Urinary bladder (tissue), 4 donors: ENCODE results near the gene PCSK6. TPM values are rescaled to one million over a fixed set of nuclear protein-coding genes. Genes with fewer than 3 reads are reported as not detected.

Experiments
- DNase-seq: peaks from one replicate; pipeline ENCODE4 v3.0.0-alpha.2; 2015; ENCODE audit errors: extremely low spot score
- H3K27ac ChIP-seq: one replicate; pipeline ENCODE4 v1.5.1; 2013; ENCODE audit warnings: low read depth, mild to moderate bottlenecking, moderate library complexity
- H3K36me3 ChIP-seq: one replicate; pipeline ENCODE4 v1.6.1; 2013; ENCODE audit warnings: mild to moderate bottlenecking, moderate library complexity; ENCODE audit not compliant: insufficient read depth
- H3K4me1 ChIP-seq: one replicate; pipeline ENCODE4 v1.6.1; 2013; ENCODE audit warnings: mild to moderate bottlenecking, moderate library complexity; ENCODE audit not compliant: insufficient read depth
- H3K4me3 ChIP-seq: one replicate; pipeline ENCODE4 v1.5.1; 2013; ENCODE audit warnings: low read depth, low read length
- WGBS: extraction: QIAGEN DNeasy Blood & Tissue Kit; methylation state at CpG from one replicate; pipeline ENCODE4 v1.1.7; 2013; 5-methylcytosine and 5-hydroxymethylcytosine counted together
- polyA plus RNA-seq: library from polyadenylated mRNA; stranded (reverse); fragments of 200-250 nt; gene quantifications from one replicate; pipeline ENCODE4 v1.2.3, GENCODE V29; 2013
- total RNA-seq: library from RNA; depleted of rRNA; stranded (reverse); fragments of >200 nt; gene quantifications from one replicate; pipeline ENCODE4 v1.2.3, GENCODE V29; 2014
- donor health status: healthy with polysubstance abuse.
- donor health status: healthy.

PCSK6 gene
- total and polyA plus RNA-seq, 2 donors, result 2.5 to 14.1 TPM

DNA sequence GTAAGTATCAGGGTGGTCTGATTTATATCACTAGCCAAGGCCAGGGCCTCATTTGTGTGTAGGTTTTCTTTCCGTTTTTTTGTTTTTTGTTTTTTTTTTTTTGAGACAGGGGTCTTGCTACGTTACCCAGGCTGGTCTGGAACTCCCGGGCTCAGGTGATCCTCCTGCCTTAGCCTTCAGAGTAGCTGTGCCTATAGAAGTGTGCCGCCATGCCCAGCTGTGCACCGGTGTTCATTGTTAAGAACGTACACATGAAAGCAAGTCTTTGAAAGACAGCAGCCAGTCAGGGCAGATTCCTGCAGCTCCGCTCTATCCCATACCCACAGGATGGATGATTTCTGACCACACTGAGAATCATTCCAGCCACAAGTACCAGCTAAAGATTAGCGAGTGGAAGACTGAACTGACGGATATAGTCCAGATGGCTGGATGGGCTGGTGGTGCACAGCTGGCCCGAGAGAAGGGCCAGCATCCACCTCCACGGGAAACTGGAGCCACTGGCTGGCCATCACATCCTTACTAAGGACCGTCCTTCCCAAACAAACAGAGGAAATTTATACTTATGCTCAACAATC lies 95.4 kb downstream of the PCSK6 start:
- H3K27ac ChIP-seq, result no peak overlapping the region
- H3K36me3 ChIP-seq, result no peaks in the 10 kb centered on the region
- DNase-seq, result no peak
- WGBS, result 74% methylated on average over 12 of the region's 12 CpGs
- H3K4me3 ChIP-seq, result no peak overlapping the region
- H3K4me1 ChIP-seq, result no peaks in the 10 kb centered on the region

- WGBS, result 91% methylated on average over 13 of the region's 13 CpGs
- H3K4me1 ChIP-seq, result no peaks in the 10 kb centered on the region
- no peak for DNase-seq
- no peak overlapping the region for H3K27ac ChIP-seq
- H3K36me3 ChIP-seq, result no peaks in the 10 kb centered on the region
- no peak overlapping the region for H3K4me3 ChIP-seq
These were observed 96.3 kb downstream of the PCSK6 start for GRCh38 chr15:101393172-101393571.

DNA sequence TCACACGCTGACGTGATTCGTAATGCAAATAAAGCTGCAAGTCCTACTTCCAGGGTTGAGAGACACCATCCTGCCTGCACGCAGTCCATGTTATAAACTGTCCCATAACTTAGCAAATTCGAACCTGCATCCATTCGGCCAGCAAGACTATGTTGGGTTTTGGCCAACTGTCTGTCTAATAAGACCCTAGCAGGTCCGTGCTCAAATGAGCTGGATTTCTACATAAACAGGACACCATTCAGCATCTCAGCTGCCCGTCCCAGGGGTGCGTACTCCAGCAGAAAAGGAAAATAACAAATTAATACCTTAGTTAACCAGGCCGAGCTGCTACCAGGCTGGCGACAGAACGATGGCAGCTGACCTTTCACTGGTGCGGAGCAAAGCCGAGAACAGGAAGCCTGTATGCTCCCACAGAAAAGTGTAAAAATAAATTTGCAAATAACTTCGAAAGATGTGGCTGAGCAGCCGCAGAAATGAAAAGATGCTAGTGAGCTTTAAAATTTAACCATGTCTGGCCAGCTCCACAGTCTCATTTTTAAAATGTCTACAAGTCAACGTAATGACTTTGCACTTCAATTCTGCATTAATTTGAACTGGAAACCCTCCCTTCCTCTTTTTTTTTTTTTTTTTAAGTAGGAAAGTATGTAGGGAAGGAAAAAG lies 97.4 kb downstream of the PCSK6 start:
- WGBS, result 77% methylated on average over 17 of the region's 17 CpGs
- DNase-seq, result no peak

DNA sequence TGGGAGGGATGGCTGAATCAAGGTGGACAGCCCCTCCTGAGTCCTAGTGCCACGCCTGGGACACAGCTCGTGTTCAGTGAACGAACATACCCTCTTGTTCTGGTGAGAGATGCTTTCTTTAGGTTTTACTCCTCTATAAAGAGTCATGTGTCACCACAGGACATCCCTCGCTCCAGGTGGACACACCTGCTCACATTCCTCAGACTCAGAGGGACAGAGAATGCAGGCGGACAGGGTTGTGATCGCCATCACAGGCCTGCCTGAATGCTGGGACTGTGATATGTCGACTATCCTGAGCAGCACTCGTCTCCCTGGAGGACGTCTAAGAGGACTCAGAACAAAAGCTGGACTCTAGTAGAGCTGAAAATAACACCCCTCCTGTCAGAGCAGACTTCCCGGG lies 98.1 kb downstream of the PCSK6 start:
- Histone ChIP-seq H3K27ac (no peak overlapping the region), H3K4me1 (no peaks in the 10 kb centered on the region), H3K4me3 (no peak overlapping the region), H3K36me3 (no peaks in the 10 kb centered on the region)
- WGBS, result 82% methylated on average over 10 of the region's 10 CpGs
- no peak for DNase-seq

More for the DNA sequence above, 97.4 kb downstream of the PCSK6 start:
- Histone ChIP-seq H3K4me3 (no peak overlapping the region), H3K36me3 (no peaks in the 10 kb centered on the region), H3K27ac (no peak overlapping the region), H3K4me1 (no peaks in the 10 kb centered on the region)

DNA sequence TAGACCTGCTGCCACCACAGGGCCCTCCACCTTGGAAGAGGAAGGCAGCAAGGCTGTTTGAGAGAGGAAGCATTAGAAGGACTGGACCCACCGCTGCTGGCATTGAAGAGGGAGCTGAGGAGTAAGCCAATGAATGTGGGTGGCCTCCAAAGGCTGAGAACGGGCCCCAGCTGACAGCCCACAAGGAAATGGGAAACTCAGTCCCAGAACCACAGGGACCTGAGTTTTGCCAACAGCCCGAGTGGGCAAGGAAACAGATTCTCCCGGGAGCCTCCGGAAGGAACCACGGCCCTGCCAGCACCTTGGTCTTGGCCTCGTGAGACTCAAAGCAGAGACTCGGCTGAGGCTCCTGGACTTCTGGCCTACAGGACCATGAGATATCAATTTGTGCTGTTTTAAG lies 99.0 kb downstream of the PCSK6 start:
- 86% methylated on average over 8 of the region's 8 CpGs for WGBS
- Histone ChIP-seq H3K36me3 (no peaks in the 10 kb centered on the region), H3K4me1 (no peaks in the 10 kb centered on the region), H3K4me3 (no peak overlapping the region), H3K27ac (no peak overlapping the region)
- DNase-seq, result no peak

GRCh38 chr15:101390060-101390459 lies 99.4 kb downstream of the PCSK6 start:
- Histone ChIP-seq H3K36me3 (no peaks in the 10 kb centered on the region), H3K4me3 (no peak overlapping the region), H3K4me1 (no peaks in the 10 kb centered on the region), H3K27ac (no peak overlapping the region)
- DNase-seq, result no peak
- 87% methylated on average over 9 of the region's 9 CpGs for WGBS

GRCh38 chr15:101389362-101389761 lies 100.1 kb downstream of the PCSK6 start:
- Histone ChIP-seq H3K4me3 (no peak overlapping the region), H3K36me3 (no peaks in the 10 kb centered on the region), H3K27ac (no peak overlapping the region), H3K4me1 (no peaks in the 10 kb centered on the region)
- no peak for DNase-seq
- WGBS, result 95% methylated on average over 9 of the region's 9 CpGs

DNA sequence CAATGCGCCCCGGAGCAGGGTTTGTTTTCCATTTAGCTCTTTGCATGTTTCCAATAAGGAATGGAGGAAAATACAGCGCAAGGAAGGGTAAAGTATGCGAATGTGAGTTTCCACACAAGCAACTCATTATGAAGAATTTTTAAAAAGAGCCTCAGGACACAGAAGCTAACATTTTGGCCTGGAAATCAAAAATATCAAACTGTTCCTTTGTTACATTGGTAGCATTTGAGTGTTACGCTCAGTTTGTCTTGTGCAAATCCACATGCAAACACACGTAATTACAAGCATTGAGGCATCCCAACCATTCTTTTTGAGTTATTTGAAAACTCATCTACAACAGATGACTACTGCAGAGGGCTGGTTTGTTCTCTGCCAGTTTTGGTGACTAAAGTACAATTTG lies 101.5 kb downstream of the PCSK6 start:
- DNase-seq, result no peak
- H3K4me3 ChIP-seq, result no peak overlapping the region
- H3K27ac ChIP-seq, result no peak overlapping the region
- 83% methylated on average over 6 of the region's 6 CpGs for WGBS
- no peaks in the 10 kb centered on the region for H3K4me1 ChIP-seq
- H3K36me3 ChIP-seq, result no peaks in the 10 kb centered on the region

- Histone ChIP-seq H3K27ac (no peak overlapping the region), H3K4me3 (no peak overlapping the region), H3K4me1 (no peaks in the 10 kb centered on the region), H3K36me3 (no peaks in the 10 kb centered on the region)
- WGBS, result 88% methylated on average over 9 of the region's 9 CpGs
- no peak for DNase-seq
These were observed 101.9 kb downstream of the PCSK6 start for GRCh38 chr15:101387574-101387973.

GRCh38 chr15:101386967-101387366 lies 102.5 kb downstream of the PCSK6 start:
- Histone ChIP-seq H3K36me3 (no peaks in the 10 kb centered on the region), H3K27ac (no peak overlapping the region), H3K4me3 (no peak overlapping the region), H3K4me1 (no peaks in the 10 kb centered on the region)
- 88% methylated on average over 10 of the region's 10 CpGs for WGBS
- DNase-seq, result no peak

GRCh38 chr15:101386006-101386405 lies 103.5 kb downstream of the PCSK6 start:
- DNase-seq, result no peak
- WGBS, result 90% methylated on average over 18 of the region's 18 CpGs
- Histone ChIP-seq H3K27ac (no peak overlapping the region), H3K4me1 (no peaks in the 10 kb centered on the region), H3K4me3 (no peak overlapping the region), H3K36me3 (no peaks in the 10 kb centered on the region)

GRCh38 chr15:101384276-101384675 lies 105.2 kb downstream of the PCSK6 start:
- H3K4me1 ChIP-seq, result no peaks in the 10 kb centered on the region
- 72% methylated on average over 14 of the region's 14 CpGs for WGBS
- no peak overlapping the region for H3K27ac ChIP-seq
- no peaks in the 10 kb centered on the region for H3K36me3 ChIP-seq
- H3K4me3 ChIP-seq, result no peak overlapping the region
- no peak for DNase-seq

- Histone ChIP-seq H3K4me3 (no peak overlapping the region), H3K36me3 (no peaks in the 10 kb centered on the region), H3K4me1 (no peaks in the 10 kb centered on the region), H3K27ac (no peak overlapping the region)
- WGBS, result 83% methylated on average over 7 of the region's 7 CpGs
- no peak for DNase-seq
These were observed 107.0 kb downstream of the PCSK6 start for GRCh38 chr15:101382544-101382943.

DNA sequence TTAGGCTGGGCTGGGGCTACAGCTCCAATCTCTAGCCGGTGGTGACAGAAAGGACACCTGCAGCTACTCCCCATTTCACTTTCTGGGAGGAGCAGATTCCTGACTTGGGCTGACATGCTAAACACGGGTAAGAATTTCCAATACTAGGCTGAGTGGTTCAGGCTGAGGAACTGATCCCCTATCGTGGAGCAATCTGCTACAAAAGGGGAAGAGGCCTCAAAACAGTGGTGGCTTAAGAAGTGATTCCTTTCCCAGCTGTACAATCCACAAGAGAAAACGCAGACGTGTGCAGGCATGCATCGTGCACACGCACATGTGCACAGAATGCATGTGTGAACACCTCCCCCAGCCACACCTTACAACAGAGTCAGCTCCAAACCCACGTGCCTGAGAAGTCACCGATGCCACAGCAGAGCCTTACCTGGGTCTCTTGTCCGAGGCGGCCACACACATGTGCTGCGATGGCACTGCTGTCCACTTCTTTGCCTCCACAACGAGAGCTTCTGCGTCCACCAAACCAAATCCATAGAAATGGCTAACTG lies 107.8 kb downstream of the PCSK6 start:
- no peak for DNase-seq
- Histone ChIP-seq H3K36me3 (no peaks in the 10 kb centered on the region), H3K4me1 (no peaks in the 10 kb centered on the region), H3K4me3 (no peak overlapping the region), H3K27ac (no peak overlapping the region)
- WGBS, result 78% methylated on average over 14 of the region's 14 CpGs
